ENCODE results near the gene B3GLCT.
A peak's percentile ranks its signal among the peaks of the same experiment; 100 is the strongest.

The B3GLCT gene

GRCh38 chr13:31356991-31357390, 157.2 kb downstream of the B3GLCT start:
- Mint-ChIP-seq H3K4me3 (no peak overlapping the region), H3K27me3 (peaks cover 19% of the 10 kb centered on the region), H3K9me3 (peaks cover 15% of the 10 kb centered on the region), H3K4me1 (no peaks in the 10 kb centered on the region), H3K36me3 (peaks cover 6% of the 10 kb centered on the region), H3K27ac (no peak overlapping the region)
- ATAC-seq, result no peak

GRCh38 chr13:31357581-31357980, 157.8 kb downstream of the B3GLCT start:
- Mint-ChIP-seq H3K4me3 (no peak overlapping the region), H3K27me3 (peaks cover 14% of the 10 kb centered on the region), H3K4me1 (no peaks in the 10 kb centered on the region)

GRCh38 chr13:31361673-31362072, 161.9 kb downstream of the B3GLCT start:
- Mint-ChIP-seq H3K4me1 (no peaks in the 10 kb centered on the region), H3K4me3 (no peak overlapping the region), H3K36me3 (no peaks in the 10 kb centered on the region), H3K27ac (no peak overlapping the region), H3K9me3 (peaks cover 4% of the 10 kb centered on the region), H3K27me3 (no peaks in the 10 kb centered on the region)
- ATAC-seq, result no peak

More at GRCh38 chr13:31357581-31357980, 157.8 kb downstream of the B3GLCT start:
- ATAC-seq, result no peak
- Mint-ChIP-seq H3K9me3 (peaks cover 15% of the 10 kb centered on the region), H3K27ac (no peak overlapping the region), H3K36me3 (peaks cover 6% of the 10 kb centered on the region)

GRCh38 chr13:31365630-31366029, 165.9 kb downstream of the B3GLCT start:
- no peak overlapping the region for H3K27ac Mint-ChIP-seq
- peaks cover 4% of the 10 kb centered on the region for H3K9me3 Mint-ChIP-seq
- H3K36me3 Mint-ChIP-seq, result no peaks in the 10 kb centered on the region
- H3K4me1 Mint-ChIP-seq, result no peaks in the 10 kb centered on the region
- H3K4me3 Mint-ChIP-seq, result no peak overlapping the region
- H3K27me3 Mint-ChIP-seq, result no peaks in the 10 kb centered on the region
- no peak for ATAC-seq

- ATAC-seq, result no peak
- Mint-ChIP-seq H3K4me3 (no peak overlapping the region), H3K9me3 (peaks cover 4% of the 10 kb centered on the region), H3K27ac (no peak overlapping the region), H3K27me3 (no peaks in the 10 kb centered on the region), H3K36me3 (no peaks in the 10 kb centered on the region), H3K4me1 (no peaks in the 10 kb centered on the region)
Observed at GRCh38 chr13:31367410-31367809, 167.6 kb downstream of the B3GLCT start.

- Mint-ChIP-seq H3K36me3 (no peaks in the 10 kb centered on the region), H3K9me3 (peaks cover 4% of the 10 kb centered on the region)
Observed at GRCh38 chr13:31369213-31369612, 169.4 kb downstream of the B3GLCT start.

GRCh38 chr13:31372454-31372853, 172.7 kb downstream of the B3GLCT start:
- Mint-ChIP-seq H3K4me3 (no peak overlapping the region), H3K27me3 (peaks cover 8% of the 10 kb centered on the region), H3K36me3 (no peaks in the 10 kb centered on the region)

More at GRCh38 chr13:31369213-31369612, 169.4 kb downstream of the B3GLCT start:
- no peak overlapping the region for H3K4me3 Mint-ChIP-seq
- peaks cover 3% of the 10 kb centered on the region for H3K27me3 Mint-ChIP-seq
- no peak overlapping the region for H3K27ac Mint-ChIP-seq
- no peaks in the 10 kb centered on the region for H3K4me1 Mint-ChIP-seq
- no peak for ATAC-seq

GRCh38 chr13:31374682-31375081, 174.9 kb downstream of the B3GLCT start:
- H3K36me3 Mint-ChIP-seq, result no peaks in the 10 kb centered on the region
- peaks cover 8% of the 10 kb centered on the region for H3K27me3 Mint-ChIP-seq
- H3K27ac Mint-ChIP-seq, result no peak overlapping the region
- H3K4me1 Mint-ChIP-seq, result peaks cover 15% of the 10 kb centered on the region
- no peaks in the 10 kb centered on the region for H3K9me3 Mint-ChIP-seq
- no peak for ATAC-seq
- H3K4me3 Mint-ChIP-seq, result no peak overlapping the region

More at GRCh38 chr13:31372454-31372853, 172.7 kb downstream of the B3GLCT start:
- no peak overlapping the region for H3K27ac Mint-ChIP-seq
- ATAC-seq, result no peak
- H3K4me1 Mint-ChIP-seq, result peaks cover 1% of the 10 kb centered on the region
- no peaks in the 10 kb centered on the region for H3K9me3 Mint-ChIP-seq

- H3K27ac Mint-ChIP-seq, result no peak overlapping the region
Observed at GRCh38 chr13:31377946-31378345, 178.2 kb downstream of the B3GLCT start.

GRCh38 chr13:31380715-31381114, 180.9 kb downstream of the B3GLCT start:
- Mint-ChIP-seq H3K27ac (no peak overlapping the region), H3K36me3 (no peaks in the 10 kb centered on the region), H3K4me1 (peaks cover 15% of the 10 kb centered on the region), H3K27me3 (no peaks in the 10 kb centered on the region), H3K4me3 (no peak overlapping the region), H3K9me3 (peaks cover 3% of the 10 kb centered on the region)
- no peak for ATAC-seq

More at GRCh38 chr13:31377946-31378345, 178.2 kb downstream of the B3GLCT start:
- Mint-ChIP-seq H3K4me1 (peaks cover 15% of the 10 kb centered on the region), H3K27me3 (peaks cover 8% of the 10 kb centered on the region), H3K36me3 (no peaks in the 10 kb centered on the region), H3K9me3 (peaks cover 3% of the 10 kb centered on the region), H3K4me3 (no peak overlapping the region)
- ATAC-seq, result peak; percentile 73
